ENCODE data around the gene PLD2. TPM values are rescaled to one million over a fixed set of nuclear protein-coding genes. Genes with fewer than 3 reads are reported as not detected.

The PLD2 gene
- total and polyA plus RNA-seq, 2 donors (not counting 1 experiment from before 2014, with no cell fraction given): 53.1 to 69.2 TPM

- Histone ChIP-seq H3K4me1 (ENCODE audit: control insufficient read depth in 2 of 2, insufficient read depth in 2 of 2, low read length in 2 of 2) (peaks cover 5 to 11% of the 10 kb centered on the region in 2 donors), H3K27me3 (replicated peaks in 1 of 4; ENCODE audit: control extremely low read depth in 1 of 4, control insufficient read depth in 3 of 4, insufficient read depth in 4 of 4, low read length in 3 of 4) (no peaks in the 10 kb centered on the region), H2AFZ (ENCODE audit: insufficient read depth, low read depth, low read length, poor library complexity, severe bottlenecking) (no peak overlapping the region), H3K9me3 (ENCODE audit: control extremely low read depth in 1 of 3, control insufficient read depth in 2 of 3, insufficient read depth in 1 of 3, low read length in 2 of 3) (no peaks in the 10 kb centered on the region), H3K4me3 (ENCODE audit: control extremely low read depth in 1 of 5, extremely low read depth in 1 of 5, insufficient read depth in 1 of 5, low read depth in 2 of 5, low read length in 4 of 5) (no peak overlapping the region), H3K4me2 (replicated peaks; ENCODE audit: low read depth, low read length, poor library complexity, severe bottlenecking) (no peak overlapping the region), H4K20me1 (ENCODE audit: control insufficient read depth, insufficient read depth, low read length, poor library complexity, severe bottlenecking) (peaks cover 91% of the 10 kb centered on the region), H3K9ac (ENCODE audit: low read length) (no peak overlapping the region), H3K79me2 (ENCODE audit: control insufficient read depth, insufficient read depth, low read length) (peaks cover 93% of the 10 kb centered on the region), H3K36me3 (replicated peaks in 1 of 2; ENCODE audit: control extremely low read depth in 1 of 2, control insufficient read depth in 1 of 2, extremely low read depth in 1 of 2, insufficient read depth in 2 of 2, low read length in 1 of 2) (peaks cover 0 to 13% of the 10 kb centered on the region in 2 experiments), H3K27ac (ENCODE audit: low read length in 2 of 2) (no peak overlapping the region)
- intact Hi-C loops (cut with micrococcal nuclease): no loop called here
- ChIA-PET CTCF (no interaction called here), POLR2A (no interaction called here)
- Mint-ChIP-seq H3K4me3 (no peak overlapping the region), H3K27ac (no peak overlapping the region), H3K27me3 (no peaks in the 10 kb centered on the region), H3K9me3 (ENCODE audit: insufficient read depth) (no peaks in the 10 kb centered on the region), H3K4me1 (peaks cover 43% of the 10 kb centered on the region)
- WGBS (ENCODE audit: insufficient coverage): 46% methylated on average over 4 of the region's 8 CpGs
- DNase-seq (no peak), ATAC-seq (ENCODE audit: low read depth) (no peak)
- TF ChIP-seq, protein P1, sequence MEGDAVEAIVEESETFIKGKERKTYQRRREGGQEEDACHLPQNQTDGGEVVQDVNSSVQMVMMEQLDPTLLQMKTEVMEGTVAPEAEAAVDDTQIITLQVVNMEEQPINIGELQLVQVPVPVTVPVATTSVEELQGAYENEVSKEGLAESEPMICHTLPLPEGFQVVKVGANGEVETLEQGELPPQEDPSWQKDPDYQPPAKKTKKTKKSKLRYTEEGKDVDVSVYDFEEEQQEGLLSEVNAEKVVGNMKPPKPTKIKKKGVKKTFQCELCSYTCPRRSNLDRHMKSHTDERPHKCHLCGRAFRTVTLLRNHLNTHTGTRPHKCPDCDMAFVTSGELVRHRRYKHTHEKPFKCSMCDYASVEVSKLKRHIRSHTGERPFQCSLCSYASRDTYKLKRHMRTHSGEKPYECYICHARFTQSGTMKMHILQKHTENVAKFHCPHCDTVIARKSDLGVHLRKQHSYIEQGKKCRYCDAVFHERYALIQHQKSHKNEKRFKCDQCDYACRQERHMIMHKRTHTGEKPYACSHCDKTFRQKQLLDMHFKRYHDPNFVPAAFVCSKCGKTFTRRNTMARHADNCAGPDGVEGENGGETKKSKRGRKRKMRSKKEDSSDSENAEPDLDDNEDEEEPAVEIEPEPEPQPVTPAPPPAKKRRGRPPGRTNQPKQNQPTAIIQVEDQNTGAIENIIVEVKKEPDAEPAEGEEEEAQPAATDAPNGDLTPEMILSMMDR (IDR thresholded peaks at IDR 0.05): no peak
- TF ChIP-seq EZH2 (IDR thresholded peaks at IDR 0.05; ENCODE audit: borderline replicate concordance, insufficient read depth, low read depth, low read length, poor library complexity, severe bottlenecking): no peak
Observed at GRCh38 chr17:4839965-4840892, 33.3 kb downstream of the PLD2 start.

DNA sequence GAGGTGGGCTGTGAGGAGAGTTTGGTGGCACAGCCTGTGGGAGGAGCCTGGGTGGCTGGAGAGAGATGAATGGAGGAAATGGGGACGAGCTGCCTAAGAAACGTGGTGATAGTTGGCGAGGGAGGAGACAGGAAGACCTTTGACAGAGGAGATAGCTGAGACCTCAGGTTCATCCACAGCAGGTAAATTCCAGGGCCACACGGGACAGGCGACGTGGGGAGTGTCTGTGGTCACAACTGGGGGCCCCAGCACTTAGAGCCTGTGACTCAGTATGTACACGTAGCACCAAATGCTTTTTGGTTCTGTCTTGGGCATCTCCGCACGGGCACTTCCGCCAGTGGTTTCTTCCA is 33.9 kb downstream of the PLD2 start:
- Histone ChIP-seq H3K79me2 (ENCODE audit: control insufficient read depth, insufficient read depth, low read length) (peaks cover 93% of the 10 kb centered on the region), H3K27ac (ENCODE audit: low read length in 2 of 2) (no peak overlapping the region), H3K27me3 (replicated peaks in 1 of 4; ENCODE audit: control extremely low read depth in 1 of 4, control insufficient read depth in 3 of 4, insufficient read depth in 4 of 4, low read length in 3 of 4) (no peaks in the 10 kb centered on the region), H3K4me2 (replicated peaks; ENCODE audit: low read depth, low read length, poor library complexity, severe bottlenecking) (no peak overlapping the region), H3K9me3 (ENCODE audit: control extremely low read depth in 1 of 3, control insufficient read depth in 2 of 3, insufficient read depth in 1 of 3, low read length in 2 of 3) (no peaks in the 10 kb centered on the region), H3K9ac (ENCODE audit: low read length) (no peak overlapping the region), H2AFZ (ENCODE audit: insufficient read depth, low read depth, low read length, poor library complexity, severe bottlenecking) (no peak overlapping the region), H3K4me1 (ENCODE audit: control insufficient read depth in 2 of 2, insufficient read depth in 2 of 2, low read length in 2 of 2) (peaks cover 0 to 5% of the 10 kb centered on the region in 2 donors), H4K20me1 (ENCODE audit: control insufficient read depth, insufficient read depth, low read length, poor library complexity, severe bottlenecking) (peaks cover 91% of the 10 kb centered on the region), H3K4me3 (ENCODE audit: control extremely low read depth in 1 of 5, extremely low read depth in 1 of 5, insufficient read depth in 1 of 5, low read depth in 2 of 5, low read length in 4 of 5) (no peak overlapping the region), H3K36me3 (replicated peaks in 1 of 2; ENCODE audit: control extremely low read depth in 1 of 2, control insufficient read depth in 1 of 2, extremely low read depth in 1 of 2, insufficient read depth in 2 of 2, low read length in 1 of 2) (peaks cover 0 to 14% of the 10 kb centered on the region in 2 experiments)
- no peak overlapping the region for H3K4me3 Mint-ChIP-seq
- H3K4me1 Mint-ChIP-seq: peaks cover 39% of the 10 kb centered on the region
- 71% methylated on average over 10 of the region's 10 CpGs for WGBS (ENCODE audit: insufficient coverage)
- ChIA-PET CTCF (no interaction called here), POLR2A (no interaction called here)
- H3K27ac Mint-ChIP-seq: no peak overlapping the region
- intact Hi-C loops (cut with micrococcal nuclease): no loop called here
- no peak for TF ChIP-seq EZH2 (IDR thresholded peaks at IDR 0.05; ENCODE audit: borderline replicate concordance, insufficient read depth, low read depth, low read length, poor library complexity, severe bottlenecking)
- TF ChIP-seq, protein P1 (IDR thresholded peaks at IDR 0.05): no peak
- H3K27me3 Mint-ChIP-seq: no peaks in the 10 kb centered on the region
- ATAC-seq (ENCODE audit: low read depth) (no peak), DNase-seq (no peak)
- H3K9me3 Mint-ChIP-seq (ENCODE audit: insufficient read depth): no peaks in the 10 kb centered on the region

Data from B cell (primary cell).